ENCODE data around the gene HOXB2. TPM values are rescaled to one million over a fixed set of nuclear protein-coding genes. Genes with fewer than 3 reads are reported as not detected.

Gene HOXB2
- total and polyA plus RNA-seq, 2 experiments from 2014 or later, result not detected

- no peak for TF ChIP-seq ZNF331 (CRISPR knock-in tag; IDR thresholded peaks at IDR 0.05; ENCODE audit: low read depth)
- TF ChIP-seq ZNF114 (CRISPR knock-in tag; IDR thresholded peaks at IDR 0.05), result no peak
- TF ChIP-seq CTCF (conservative IDR thresholded peaks at IDR 0.05; ENCODE audit: low read depth in 2 of 2), result no peak
- no peak for TF ChIP-seq NANOG (IDR thresholded peaks at IDR 0.05; ENCODE audit: borderline replicate concordance)
- no peak for TF ChIP-seq STAT1 (IDR thresholded peaks at IDR 0.05; ENCODE audit: unreplicated experiment)
- TF ChIP-seq CREB1 (CRISPR knock-in tag; IDR thresholded peaks at IDR 0.05; ENCODE audit: low read depth), result no peak
- TF ChIP-seq JUNB (IDR thresholded peaks at IDR 0.05; ENCODE audit: unreplicated experiment), result no peak
These were observed 45.8 kb upstream of the HOXB2 start (continued) for GRCh38 chr17:48590607-48591161.

GRCh38 chr17:48589831-48590606 lies 45.1 kb upstream of the HOXB2 start, which contains the start of gene HOXB3:
HOXB3 (minus strand) TSS chr17:48590241; CDS start chr17:48552474, 37,767 bp downstream.
- no peaks in the 10 kb centered on the region for H3K79me2 ChIP-seq (replicated peaks; ENCODE audit: insufficient read depth)
- Mint-ChIP-seq H3K27me3 (ENCODE audit: insufficient read depth, low read depth, poor library complexity) (peaks cover 100% of the 10 kb centered on the region), H3K4me1 (peaks cover 43% of the 10 kb centered on the region), H3K36me3 (ENCODE audit: low read depth) (no peaks in the 10 kb centered on the region), H3K9me3 (no peaks in the 10 kb centered on the region; the same call in 2 of the 3 replicates), H3K4me3 (no peak within 1 kb of the TSS; the same call in 2 of the 3 replicates), H3K27ac (no peak within 1 kb of the TSS)
- H3K4me2 ChIP-seq, result peak within 1 kb of the TSS; percentile 53; the same call in 1 of the 2 replicates
- DNase-seq (ENCODE audit: low spot score) (no peak), ATAC-seq (no peak)
- no peak within 1 kb of the TSS for H2AFZ ChIP-seq
- H4K20me1 ChIP-seq (replicated peaks; ENCODE audit: insufficient read depth), result peaks cover 57% of the 10 kb centered on the region
- H3F3A ChIP-seq (replicated peaks; ENCODE audit: low read depth), result peaks cover 65% of the 10 kb centered on the region
- H3K27me3 ChIP-seq (ENCODE audit: insufficient read depth), result peaks cover 100% of the 10 kb centered on the region
- H3K4me1 ChIP-seq (ENCODE audit: insufficient read depth), result peaks cover 65% of the 10 kb centered on the region
- no peaks in the 10 kb centered on the region for H3K9me2 ChIP-seq (ENCODE audit: insufficient read depth)
- no peak for TF ChIP-seq ZNF331 (CRISPR knock-in tag; IDR thresholded peaks at IDR 0.05; ENCODE audit: low read depth)
- no peak for TF ChIP-seq STAT1 (IDR thresholded peaks at IDR 0.05; ENCODE audit: unreplicated experiment)
- TF ChIP-seq JUNB (IDR thresholded peaks at IDR 0.05; ENCODE audit: unreplicated experiment), result no peak
- TF ChIP-seq EZH2 (IDR thresholded peaks at IDR 0.05; ENCODE audit: low read depth, unreplicated experiment), result peak; percentile 90
- H3K4me3 ChIP-seq, result no peak within 1 kb of the TSS
- no peaks in the 10 kb centered on the region for H3K36me3 ChIP-seq (ENCODE audit: insufficient read depth)
- no peak within 1 kb of the TSS for H3K27ac ChIP-seq (ENCODE audit: low read depth)

GRCh38 chr17:48589060-48589830 lies 44.3 kb upstream of the HOXB2 start:
- peaks cover 47% of the 10 kb centered on the region for H3K4me1 Mint-ChIP-seq
- no peak overlapping the region; the same call in 2 of the 3 replicates for H3K4me3 Mint-ChIP-seq

More at GRCh38 chr17:48589060-48589830, 44.3 kb upstream of the HOXB2 start:
- ATAC-seq (no peak), DNase-seq (ENCODE audit: low spot score) (no peak)
- TF ChIP-seq EZH2phosphoT487 (IDR thresholded peaks at IDR 0.05; ENCODE audit: unreplicated experiment) (no peak), EZH2 (IDR thresholded peaks at IDR 0.05; ENCODE audit: low read depth, unreplicated experiment) (peak; percentile 90)
- Mint-ChIP-seq H3K27ac (no peak overlapping the region), H3K9me3 (no peaks in the 10 kb centered on the region; the same call in 1 of the 3 replicates), H3K27me3 (ENCODE audit: insufficient read depth, low read depth, poor library complexity) (peaks cover 100% of the 10 kb centered on the region), H3K36me3 (ENCODE audit: low read depth) (no peaks in the 10 kb centered on the region)
- Histone ChIP-seq H4K20me1 (replicated peaks; ENCODE audit: insufficient read depth) (peaks cover 56% of the 10 kb centered on the region), H3K36me3 (ENCODE audit: insufficient read depth) (no peaks in the 10 kb centered on the region), H3K4me1 (ENCODE audit: insufficient read depth) (peaks cover 59% of the 10 kb centered on the region), H3K27me3 (ENCODE audit: insufficient read depth) (peaks cover 100% of the 10 kb centered on the region), H3K9me2 (ENCODE audit: insufficient read depth) (no peaks in the 10 kb centered on the region), H3K27ac (ENCODE audit: low read depth) (no peak overlapping the region), H3K4me2 (peak overlapping the region; percentile 53; the same call in 1 of the 2 replicates), H2AFZ (no peak overlapping the region), H3K79me2 (replicated peaks; ENCODE audit: insufficient read depth) (no peaks in the 10 kb centered on the region), H3K4me3 (no peak overlapping the region), H3F3A (replicated peaks; ENCODE audit: low read depth) (peaks cover 60% of the 10 kb centered on the region)

Data from GM23338 (cell line).